ENCODE measurements around the gene MICU1. TPM values are rescaled to one million over a fixed set of nuclear protein-coding genes. Genes with fewer than 3 reads are reported as not detected.
A peak's percentile ranks its signal among the peaks of the same experiment; 100 is the strongest.

MICU1 gene
- total RNA-seq, 3 donors from 2014 or later (not counting 1 experiment from before 2014, with no cell fraction given), result 27.9 to 30.9 (median 29.4) TPM

DNA sequence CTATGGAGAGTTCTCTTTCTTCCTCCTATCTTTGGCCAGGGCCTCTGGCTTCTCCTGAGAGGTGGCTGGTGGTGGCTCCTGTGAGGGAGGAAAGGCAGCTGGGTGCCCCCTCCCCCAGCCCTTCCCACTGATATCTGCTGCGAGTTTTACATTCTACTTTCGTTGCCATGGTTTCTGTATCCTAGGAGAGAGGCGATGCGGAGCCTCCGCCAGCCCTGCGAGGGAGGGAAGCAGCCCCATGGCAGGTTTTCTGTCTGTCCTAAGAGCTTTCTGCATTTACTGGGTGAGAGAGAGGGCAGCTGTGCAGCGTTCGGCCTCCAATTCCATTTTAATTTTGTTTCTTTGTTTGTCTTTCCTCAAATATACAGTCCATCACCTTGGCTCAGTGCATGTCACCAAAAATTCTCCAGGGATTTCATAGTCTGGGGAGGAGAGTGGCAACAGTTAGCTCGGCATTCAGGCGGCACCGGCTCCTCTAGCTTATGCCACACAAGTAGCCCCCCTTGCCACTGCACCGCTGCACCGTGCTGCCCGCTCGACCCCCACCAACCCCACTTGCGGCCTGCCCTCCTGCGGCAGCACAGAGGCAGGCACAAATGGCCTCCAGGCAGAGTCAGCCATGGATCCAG lies 291.6 kb downstream of the MICU1 start:
- intact Hi-C loops (cut with micrococcal nuclease), result loop anchor here (2.0 kb wide), 3 partner anchors 36 to 250 kb away; partner anchors contain the start of genes ANAPC16 and ASCC1
- 34% methylated on average over 15 of the region's 17 CpGs for WGBS (ENCODE audit: insufficient coverage)
- Mint-ChIP-seq H3K4me3 (peak overlapping the region; percentile 88), H3K4me1 (peaks cover 69 to 76% of the 10 kb centered on the region in 2 donors), H3K27me3 (ENCODE audit: low read depth in 2 of 2) (no peaks in the 10 kb centered on the region), H3K27ac (peak overlapping the region; percentile 96 to 97), H3K9me3 (no peaks in the 10 kb centered on the region), H3K36me3 (no peaks in the 10 kb centered on the region)
- peak overlapping the region; percentile 95 for H3K27ac ChIP-seq (ENCODE audit: low read length)
- ATAC-seq (no peak), DNase-seq (peak in 1 of 2 donors; percentile 49)
- no peak for TF ChIP-seq CTCF (IDR thresholded peaks at IDR 0.05)
- H3K36me3 ChIP-seq (ENCODE audit: control insufficient read depth, insufficient read depth, low read length), result peaks cover 14% of the 10 kb centered on the region
- no peaks in the 10 kb centered on the region for H3K9me3 ChIP-seq (ENCODE audit: control insufficient read depth, insufficient read depth, low read length)
- H3K27me3 ChIP-seq (ENCODE audit: control insufficient read depth, insufficient read depth, low read length), result no peaks in the 10 kb centered on the region
- H3K4me1 ChIP-seq (ENCODE audit: control insufficient read depth, insufficient read depth, low read length), result peaks cover 82% of the 10 kb centered on the region
- H3K4me3 ChIP-seq (ENCODE audit: low read length), result no peak overlapping the region

DNA sequence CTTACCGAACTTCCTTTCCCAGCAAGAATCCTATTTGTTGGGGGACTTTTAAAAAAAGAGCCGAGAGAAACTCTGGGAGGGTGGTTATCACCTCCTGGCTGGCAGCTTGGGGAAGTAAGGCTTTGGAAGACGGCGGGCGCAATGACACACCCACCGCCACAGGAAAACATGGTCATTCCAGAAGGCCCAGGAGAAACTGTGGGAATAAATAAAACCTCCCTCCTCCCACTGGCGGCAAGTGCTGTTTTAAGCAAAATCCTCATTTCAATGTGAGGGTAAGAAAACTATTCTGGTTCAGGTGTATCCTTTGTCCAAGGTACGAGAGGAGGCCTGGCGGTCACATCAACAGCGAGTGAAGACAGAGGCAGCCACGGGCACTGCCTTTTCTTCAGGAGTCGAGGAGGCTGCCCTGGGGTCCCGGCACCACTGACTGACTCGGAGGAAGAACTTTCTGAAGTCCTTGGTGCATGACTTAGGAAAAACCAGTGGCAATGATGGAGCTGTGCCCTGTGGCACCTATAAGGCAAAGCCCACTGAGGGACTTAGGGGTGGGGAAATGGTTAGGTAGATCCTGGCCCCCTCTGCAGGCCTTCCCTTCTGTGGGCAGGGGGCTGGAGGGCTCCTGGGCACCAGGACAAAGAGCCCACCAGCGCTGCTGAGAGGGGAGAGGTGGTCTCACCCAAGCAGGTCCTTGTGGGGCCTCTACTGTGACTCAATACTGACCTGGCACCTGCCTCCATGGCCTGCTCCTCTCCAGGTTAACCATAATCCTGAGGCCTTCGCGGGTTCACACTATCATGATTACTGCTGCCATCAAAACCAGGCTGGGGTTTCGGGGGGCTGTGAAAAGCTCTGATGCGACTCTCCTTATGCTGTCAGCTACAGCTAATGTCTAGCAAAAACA lies 292.5 kb downstream of the MICU1 start:
- intact Hi-C loops (cut with micrococcal nuclease), result loop anchor here (2.0 kb wide), 3 partner anchors 37 to 249 kb away; partner anchors contain the start of genes ANAPC16 and ASCC1
- peak overlapping the region; percentile 95 for H3K27ac ChIP-seq (ENCODE audit: low read length)
- H3K27me3 Mint-ChIP-seq (ENCODE audit: low read depth in 2 of 2), result no peaks in the 10 kb centered on the region

GRCh38 chr10:72332423-72333111 lies 293.3 kb downstream of the MICU1 start:
- Mint-ChIP-seq H3K4me1 (peaks cover 81 to 92% of the 10 kb centered on the region in 2 donors), H3K9me3 (no peaks in the 10 kb centered on the region), H3K27ac (peak overlapping the region; percentile 96 to 97), H3K36me3 (no peaks in the 10 kb centered on the region), H3K27me3 (ENCODE audit: low read depth in 2 of 2) (no peaks in the 10 kb centered on the region), H3K4me3 (peak overlapping the region; percentile 65)
- peaks cover 1% of the 10 kb centered on the region for H3K36me3 ChIP-seq (ENCODE audit: control insufficient read depth, insufficient read depth, low read length)
- DNase-seq (no peak), ATAC-seq (no peak)
- WGBS (ENCODE audit: insufficient coverage), result 21% methylated on average over 11 of the region's 12 CpGs
- no peaks in the 10 kb centered on the region for H3K9me3 ChIP-seq (ENCODE audit: control insufficient read depth, insufficient read depth, low read length)
- peak overlapping the region; percentile 95 for H3K27ac ChIP-seq (ENCODE audit: low read length)
- intact Hi-C loops (cut with micrococcal nuclease), result loop anchor here (1.0 kb wide), 1 partner anchor 72 kb away; no protein-coding TSS in a partner anchor
- H3K4me3 ChIP-seq (ENCODE audit: low read length), result peak overlapping the region; percentile 14
- H3K27me3 ChIP-seq (ENCODE audit: control insufficient read depth, insufficient read depth, low read length), result no peaks in the 10 kb centered on the region
- TF ChIP-seq CTCF (IDR thresholded peaks at IDR 0.05), result no peak
- H3K4me1 ChIP-seq (ENCODE audit: control insufficient read depth, insufficient read depth, low read length), result peaks cover 98% of the 10 kb centered on the region

More for the DNA sequence above, 292.5 kb downstream of the MICU1 start:
- peaks cover 74 to 84% of the 10 kb centered on the region in 2 donors for H3K4me1 Mint-ChIP-seq
- H3K4me3 Mint-ChIP-seq, result peak overlapping the region; percentile 88
- WGBS (ENCODE audit: insufficient coverage), result 61% methylated on average over 15 of the region's 19 CpGs
- H3K27me3 ChIP-seq (ENCODE audit: control insufficient read depth, insufficient read depth, low read length), result no peaks in the 10 kb centered on the region
- no peak for ATAC-seq
- peaks cover 9% of the 10 kb centered on the region for H3K36me3 ChIP-seq (ENCODE audit: control insufficient read depth, insufficient read depth, low read length)
- no peaks in the 10 kb centered on the region for H3K36me3 Mint-ChIP-seq
- DNase-seq, result peak; percentile 46 to 47
- no peaks in the 10 kb centered on the region for H3K9me3 ChIP-seq (ENCODE audit: control insufficient read depth, insufficient read depth, low read length)
- H3K27ac Mint-ChIP-seq, result peak overlapping the region; percentile 96 to 97
- H3K4me1 ChIP-seq (ENCODE audit: control insufficient read depth, insufficient read depth, low read length), result peaks cover 92% of the 10 kb centered on the region
- no peaks in the 10 kb centered on the region for H3K9me3 Mint-ChIP-seq
- no peak overlapping the region for H3K4me3 ChIP-seq (ENCODE audit: low read length)
- no peak for TF ChIP-seq CTCF (IDR thresholded peaks at IDR 0.05)

Measured in natural killer cell (primary cell).